HEK293 (cell line): ENCODE measurements around the gene CACTIN.

Source experiments
- CTCF ChIA-PET: fragments of 350-600 bp; formaldehyde crosslinking; extraction: SDS; loops from one replicate; lab custom pipeline; 2021; ENCODE audit warnings: antibody characterized with exemption; lab: Yijun Ruan, JAX
- POLR2A ChIA-PET: fragments of 300-600 bp; formaldehyde crosslinking; extraction: SDS; loops from one replicate; lab custom pipeline; 2020; ENCODE audit warnings: antibody characterized with exemption, inconsistent platforms; lab: Yijun Ruan, JAX
- H3K27ac ChIP-seq: fragments of 200-500 bp; sonication (Bioruptor generic); 2 replicates; pipeline ENCODE4 v1.5.1; 2014; ENCODE audit warnings: low read depth, low read length, control low read depth, inconsistent platforms; ENCODE audit errors: extremely low read depth
- H3K36me3 ChIP-seq, 2 experiments: fragments of 200-500 bp in 1 of 2; sonication (Bioruptor generic) in 1 of 2; 1 replicate in 1 of 2; 2 replicates in 1 of 2; pipeline ENCODE4 v1.5.1; 2014 to 2017; ENCODE audit warnings: inconsistent platforms in 2 of 2, low read length in 2 of 2; ENCODE audit not compliant: control insufficient read depth in 2 of 2, insufficient read depth in 1 of 2
- H3K4me1 ChIP-seq: fragments of 200-500 bp; sonication (Bioruptor generic); 2 replicates; pipeline ENCODE4 v1.5.1; 2014; ENCODE audit warnings: mild to moderate bottlenecking, low read length, inconsistent platforms; ENCODE audit not compliant: control insufficient read depth, insufficient read depth
- H3K4me3 ChIP-seq: 2 replicates; pipeline ENCODE4 v1.5.1; 2011; ENCODE audit warnings: low read depth, mild to moderate bottlenecking, control low read depth, low read length, moderate library complexity
- H3K9me3 ChIP-seq: fragments of 200-500 bp; sonication (Bioruptor generic); 2 replicates; pipeline ENCODE4 v1.5.1; 2014; ENCODE audit warnings: low read depth, low read length, inconsistent platforms; ENCODE audit not compliant: control insufficient read depth, insufficient read depth
- AEBP2 ChIP-seq: fragments of 450-650 bp; formaldehyde crosslinking; IDR thresholded peaks from 2 replicates; pipeline ENCODE4 v1.5.1; 2016; ENCODE audit warnings: missing biosample characterization, missing genetic modification characterization, borderline replicate concordance
- GLI4 ChIP-seq: fragments of 450-650 bp; formaldehyde crosslinking; IDR thresholded peaks from 2 replicates; pipeline ENCODE4 v1.5.1; 2016; ENCODE audit warnings: missing biosample characterization, missing genetic modification characterization
- KLF10 ChIP-seq: fragments of 450-650 bp; IDR thresholded peaks from 2 replicates; pipeline ENCODE4 v1.5.1; 2018; ENCODE audit warnings: missing biosample characterization, mild to moderate bottlenecking, missing genetic modification characterization
- MEIS1 ChIP-seq: sonication (generic); formaldehyde crosslinking; IDR thresholded peaks from 2 replicates; pipeline ENCODE4 v1.8.1; 2022; ENCODE audit warnings: missing genetic modification reagents, mild to moderate bottlenecking, borderline replicate concordance
- MZF1 ChIP-seq: fragments of 450-650 bp; formaldehyde crosslinking; IDR thresholded peaks from 2 replicates; pipeline ENCODE4 v1.5.1; 2017; ENCODE audit warnings: missing biosample characterization, missing genetic modification characterization, borderline replicate concordance
- PRDM1 ChIP-seq: fragments of 450-650 bp; formaldehyde crosslinking; IDR thresholded peaks from 2 replicates; pipeline ENCODE4; 2016; ENCODE audit warnings: missing biosample characterization, missing genetic modification characterization
- RBAK ChIP-seq: fragments of 450-650 bp; formaldehyde crosslinking; IDR thresholded peaks from 2 replicates; pipeline ENCODE4 v1.5.1; 2016; ENCODE audit warnings: missing biosample characterization, missing genetic modification characterization
- YY2 ChIP-seq: fragments of 450-650 bp; formaldehyde crosslinking; IDR thresholded peaks from 2 replicates; pipeline ENCODE4 v1.5.1; 2016; ENCODE audit warnings: missing biosample characterization, missing genetic modification characterization
- ZFHX2 ChIP-seq: fragments of 450-650 bp; formaldehyde crosslinking; conservative IDR thresholded peaks from 2 replicates; pipeline ENCODE4 v1.5.1; 2016; ENCODE audit warnings: missing biosample characterization, missing genetic modification characterization
- ZFP69B ChIP-seq: fragments of 450-650 bp; formaldehyde crosslinking; IDR thresholded peaks from 2 replicates; pipeline ENCODE4 v1.5.1; 2016; ENCODE audit warnings: missing biosample characterization, missing genetic modification characterization
- ZNF155 ChIP-seq: fragments of 450-650 bp; formaldehyde crosslinking; IDR thresholded peaks from 2 replicates; pipeline ENCODE4 v1.5.1; 2016; ENCODE audit warnings: missing biosample characterization, missing genetic modification characterization
- ZNF221 ChIP-seq: fragments of 450-650 bp; formaldehyde crosslinking; IDR thresholded peaks from 2 replicates; pipeline ENCODE4 v1.5.1; 2017; ENCODE audit warnings: missing biosample characterization, missing genetic modification characterization, borderline replicate concordance
- ZNF223 ChIP-seq: fragments of 450-650 bp; formaldehyde crosslinking; IDR thresholded peaks from 2 replicates; pipeline ENCODE4 v1.5.1; 2016; ENCODE audit warnings: missing biosample characterization, missing genetic modification characterization
- ZNF239 ChIP-seq: fragments of 450-650 bp; formaldehyde crosslinking; IDR thresholded peaks from 2 replicates; pipeline ENCODE4 v1.5.1; 2016; ENCODE audit warnings: missing biosample characterization, missing genetic modification characterization
- ZNF26 ChIP-seq: fragments of 450-650 bp; formaldehyde crosslinking; IDR thresholded peaks from 2 replicates; pipeline ENCODE4 v1.5.1; 2016; ENCODE audit warnings: missing biosample characterization, missing genetic modification characterization
- ZNF354C ChIP-seq: fragments of 450-650 bp; formaldehyde crosslinking; IDR thresholded peaks from 2 replicates; pipeline ENCODE4 v1.5.1; 2016; ENCODE audit warnings: missing biosample characterization, missing genetic modification characterization, low read depth, borderline replicate concordance
- ZNF48 ChIP-seq: fragments of 450-650 bp; formaldehyde crosslinking; IDR thresholded peaks from 2 replicates; pipeline ENCODE4 v1.5.1; 2016; ENCODE audit warnings: missing biosample characterization, missing genetic modification characterization
- ZNF600 ChIP-seq: fragments of 450-650 bp; formaldehyde crosslinking; IDR thresholded peaks from 2 replicates; pipeline ENCODE4 v1.5.1; 2016; ENCODE audit warnings: missing biosample characterization, missing genetic modification characterization
- ZNF621 ChIP-seq: fragments of 450-650 bp; formaldehyde crosslinking; IDR thresholded peaks from 2 replicates; pipeline ENCODE4 v1.5.1; 2017; ENCODE audit warnings: missing biosample characterization, missing genetic modification characterization
- ZNF664 ChIP-seq: fragments of 450-650 bp; formaldehyde crosslinking; IDR thresholded peaks from 2 replicates; pipeline ENCODE4 v1.5.1; 2016; ENCODE audit warnings: missing biosample characterization, missing genetic modification characterization
- ZNF76 ChIP-seq: fragments of 450-650 bp; formaldehyde crosslinking; IDR thresholded peaks from 2 replicates; pipeline ENCODE4; 2016; ENCODE audit warnings: low read depth, missing biosample characterization, missing genetic modification characterization, borderline replicate concordance
- TF ChIP-seq, protein P1 (sequence below): fragments of 450-650 bp; formaldehyde crosslinking; optimal IDR thresholded peaks from 2 replicates; pipeline ENCODE3; 2016; ENCODE audit warnings: missing biosample characterization, mild to moderate bottlenecking, missing genetic modification characterization

CACTIN gene

DNA sequence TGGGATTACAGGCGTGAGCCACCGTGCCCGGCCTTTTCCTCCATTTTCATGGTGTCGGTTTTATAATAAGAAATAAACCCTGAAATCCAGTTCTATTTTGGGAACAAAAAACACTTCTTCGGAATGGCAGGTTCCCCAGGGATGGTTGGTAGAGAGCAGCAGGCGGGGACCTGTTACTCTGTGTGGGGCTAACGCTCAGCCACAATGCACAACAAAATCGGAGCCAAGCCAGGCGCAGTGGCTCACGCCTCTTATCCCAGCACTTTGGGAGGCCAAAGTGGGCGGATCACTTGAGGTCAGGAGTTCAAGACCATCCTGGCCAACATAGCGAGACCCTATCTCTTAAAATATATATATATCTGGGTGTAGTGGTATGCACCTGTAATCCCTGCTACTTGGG is 25.6 kb downstream of the CACTIN start (continued):
- TF ChIP-seq MEIS1 (CRISPR knock-in tag) (no peak), GLI4 (tag by site-specific recombination) (no peak), ZNF26 (no peak), AEBP2 (tag by site-specific recombination) (no peak), RBAK (no peak)

DNA sequence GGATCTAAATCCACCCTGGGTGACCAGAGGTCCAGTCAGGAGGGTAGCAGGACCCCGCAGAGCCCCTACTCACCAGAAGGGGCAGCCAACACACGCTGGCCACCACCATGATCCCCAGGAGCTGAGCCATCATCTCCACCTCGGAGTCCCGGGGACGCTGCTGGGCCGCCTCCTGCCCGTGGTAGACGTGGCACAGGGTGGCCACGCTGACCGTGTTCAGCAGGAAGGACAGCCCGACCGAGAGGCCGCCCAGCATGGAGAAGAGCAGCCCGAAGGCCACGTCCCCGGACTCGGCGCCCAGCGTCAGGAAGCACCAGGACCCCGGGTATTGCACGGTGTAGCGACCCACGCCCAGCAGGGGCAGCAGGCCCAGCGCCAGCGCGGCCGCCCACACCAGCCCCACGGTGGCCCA is 26.8 kb downstream of the CACTIN start:
- Histone ChIP-seq H3K36me3 (no peaks in the 10 kb centered on the region), H3K9me3 (no peaks in the 10 kb centered on the region), H3K4me3 (no peak overlapping the region), H3K27ac (no peak overlapping the region), H3K4me1 (no peaks in the 10 kb centered on the region)
- ChIA-PET CTCF (no interaction called here), POLR2A (no interaction called here)
- TF ChIP-seq ZFHX2 (tag by site-specific recombination) (no peak), KLF10 (no peak), ZNF621 (no peak), ZNF600 (tag by site-specific recombination) (no peak), PRDM1 (tag by site-specific recombination) (no peak), YY2 (tag by site-specific recombination) (no peak), ZNF48 (tag by site-specific recombination) (no peak), ZNF664 (tag by site-specific recombination) (no peak), ZNF354C (tag by site-specific recombination) (no peak), ZFP69B (no peak), MZF1 (tag by site-specific recombination) (no peak), ZNF221 (tag by site-specific recombination) (no peak), ZNF155 (tag by site-specific recombination) (no peak), ZNF76 (no peak)
- TF ChIP-seq, protein P1, sequence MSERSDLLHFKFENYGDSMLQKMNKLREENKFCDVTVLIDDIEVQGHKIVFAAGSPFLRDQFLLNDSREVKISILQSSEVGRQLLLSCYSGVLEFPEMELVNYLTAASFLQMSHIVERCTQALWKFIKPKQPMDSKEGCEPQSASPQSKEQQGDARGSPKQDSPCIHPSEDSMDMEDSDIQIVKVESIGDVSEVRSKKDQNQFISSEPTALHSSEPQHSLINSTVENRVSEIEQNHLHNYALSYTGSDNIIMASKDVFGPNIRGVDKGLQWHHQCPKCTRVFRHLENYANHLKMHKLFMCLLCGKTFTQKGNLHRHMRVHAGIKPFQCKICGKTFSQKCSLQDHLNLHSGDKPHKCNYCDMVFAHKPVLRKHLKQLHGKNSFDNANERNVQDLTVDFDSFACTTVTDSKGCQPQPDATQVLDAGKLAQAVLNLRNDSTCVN (tag by site-specific recombination): no peak

- POLR2A ChIA-PET: no interaction called here
- no peaks in the 10 kb centered on the region for H3K36me3 ChIP-seq
- CTCF ChIA-PET: interaction anchor here (1.0 to 1.1 kb wide), 2 partner anchors 10 to 70 kb away, joined by 3 to 4 read pairs; partner anchors contain the start of gene GIPC3
- no peak overlapping the region for H3K4me3 ChIP-seq
- no peaks in the 10 kb centered on the region for H3K9me3 ChIP-seq
- H3K4me1 ChIP-seq: no peaks in the 10 kb centered on the region
- H3K27ac ChIP-seq: no peak overlapping the region
- TF ChIP-seq ZNF239 (tag by site-specific recombination): no peak
- no peak for TF ChIP-seq ZNF223
Observed at GRCh38 chr19:3595521-3596061, 31.0 kb downstream of the CACTIN start.
